ENCODE measurements around the gene ANGPTL8. TPM values are rescaled to one million over a fixed set of nuclear protein-coding genes. Genes with fewer than 3 reads are reported as not detected.

ANGPTL8 gene
- total RNA-seq, 1 donor from 2014 or later = not detected

- DNase-seq (ENCODE audit: low spot score, unreplicated experiment) = no peak
- TF ChIP-seq, protein P1, sequence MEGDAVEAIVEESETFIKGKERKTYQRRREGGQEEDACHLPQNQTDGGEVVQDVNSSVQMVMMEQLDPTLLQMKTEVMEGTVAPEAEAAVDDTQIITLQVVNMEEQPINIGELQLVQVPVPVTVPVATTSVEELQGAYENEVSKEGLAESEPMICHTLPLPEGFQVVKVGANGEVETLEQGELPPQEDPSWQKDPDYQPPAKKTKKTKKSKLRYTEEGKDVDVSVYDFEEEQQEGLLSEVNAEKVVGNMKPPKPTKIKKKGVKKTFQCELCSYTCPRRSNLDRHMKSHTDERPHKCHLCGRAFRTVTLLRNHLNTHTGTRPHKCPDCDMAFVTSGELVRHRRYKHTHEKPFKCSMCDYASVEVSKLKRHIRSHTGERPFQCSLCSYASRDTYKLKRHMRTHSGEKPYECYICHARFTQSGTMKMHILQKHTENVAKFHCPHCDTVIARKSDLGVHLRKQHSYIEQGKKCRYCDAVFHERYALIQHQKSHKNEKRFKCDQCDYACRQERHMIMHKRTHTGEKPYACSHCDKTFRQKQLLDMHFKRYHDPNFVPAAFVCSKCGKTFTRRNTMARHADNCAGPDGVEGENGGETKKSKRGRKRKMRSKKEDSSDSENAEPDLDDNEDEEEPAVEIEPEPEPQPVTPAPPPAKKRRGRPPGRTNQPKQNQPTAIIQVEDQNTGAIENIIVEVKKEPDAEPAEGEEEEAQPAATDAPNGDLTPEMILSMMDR (IDR thresholded peaks at IDR 0.05; ENCODE audit: unreplicated experiment) = no peak
- no peak overlapping the region for H3K4me3 Mint-ChIP-seq (ENCODE audit: low read depth)
- H3K4me1 Mint-ChIP-seq (ENCODE audit: low read depth) = no peaks in the 10 kb centered on the region
- H3K27me3 Mint-ChIP-seq = no peaks in the 10 kb centered on the region
- peaks cover 4% of the 10 kb centered on the region for H3K36me3 Mint-ChIP-seq (ENCODE audit: insufficient read depth)
- no peaks in the 10 kb centered on the region for H3K9me3 Mint-ChIP-seq (ENCODE audit: low read depth)
- H3K27ac Mint-ChIP-seq = no peak overlapping the region
Observed at GRCh38 chr19:11209839-11210655, 29.4 kb upstream of the ANGPTL8 start.

GRCh38 chr19:11210656-11210928, 28.8 kb upstream of the ANGPTL8 start:
- no peaks in the 10 kb centered on the region for H3K9me3 Mint-ChIP-seq (ENCODE audit: low read depth)
- no peaks in the 10 kb centered on the region for H3K27me3 Mint-ChIP-seq
- TF ChIP-seq, protein P1 (IDR thresholded peaks at IDR 0.05; ENCODE audit: unreplicated experiment) = no peak
- H3K27ac Mint-ChIP-seq = no peak overlapping the region
- peaks cover 8% of the 10 kb centered on the region for H3K36me3 Mint-ChIP-seq (ENCODE audit: insufficient read depth)
- no peaks in the 10 kb centered on the region for H3K4me1 Mint-ChIP-seq (ENCODE audit: low read depth)
- DNase-seq (ENCODE audit: low spot score, unreplicated experiment) = no peak
- H3K4me3 Mint-ChIP-seq (ENCODE audit: low read depth) = no peak overlapping the region

DNA sequence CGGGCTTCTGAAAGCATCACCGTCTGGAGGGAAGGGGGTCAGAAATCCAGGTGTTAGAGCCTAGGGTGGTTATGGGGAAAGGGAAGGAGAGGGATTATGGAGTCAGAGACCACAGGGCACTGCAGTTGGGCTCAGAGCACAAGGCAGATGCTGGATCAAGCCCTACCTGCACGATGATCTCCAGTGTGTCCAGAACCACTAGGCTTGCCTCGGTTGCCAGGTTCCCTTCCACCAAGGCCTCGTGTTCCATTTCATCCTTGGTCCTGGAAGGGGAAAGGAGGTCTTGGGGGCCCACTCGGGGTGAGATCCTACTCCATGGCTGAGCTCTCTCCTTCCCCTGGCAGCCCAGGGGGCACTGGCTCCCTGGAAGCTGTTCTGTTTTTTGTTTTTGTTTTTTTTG, 25.0 kb upstream of the ANGPTL8 start:
- H3K27ac Mint-ChIP-seq = no peak overlapping the region
- TF ChIP-seq, protein P1 (IDR thresholded peaks at IDR 0.05; ENCODE audit: unreplicated experiment) = no peak
- no peaks in the 10 kb centered on the region for H3K4me1 Mint-ChIP-seq (ENCODE audit: low read depth)
- H3K27me3 Mint-ChIP-seq = no peaks in the 10 kb centered on the region
- H3K36me3 Mint-ChIP-seq (ENCODE audit: insufficient read depth) = peaks cover 10% of the 10 kb centered on the region
- H3K4me3 Mint-ChIP-seq (ENCODE audit: low read depth) = no peak overlapping the region
- H3K9me3 Mint-ChIP-seq (ENCODE audit: low read depth) = no peaks in the 10 kb centered on the region
- DNase-seq (ENCODE audit: low spot score, unreplicated experiment) = no peak

DNA sequence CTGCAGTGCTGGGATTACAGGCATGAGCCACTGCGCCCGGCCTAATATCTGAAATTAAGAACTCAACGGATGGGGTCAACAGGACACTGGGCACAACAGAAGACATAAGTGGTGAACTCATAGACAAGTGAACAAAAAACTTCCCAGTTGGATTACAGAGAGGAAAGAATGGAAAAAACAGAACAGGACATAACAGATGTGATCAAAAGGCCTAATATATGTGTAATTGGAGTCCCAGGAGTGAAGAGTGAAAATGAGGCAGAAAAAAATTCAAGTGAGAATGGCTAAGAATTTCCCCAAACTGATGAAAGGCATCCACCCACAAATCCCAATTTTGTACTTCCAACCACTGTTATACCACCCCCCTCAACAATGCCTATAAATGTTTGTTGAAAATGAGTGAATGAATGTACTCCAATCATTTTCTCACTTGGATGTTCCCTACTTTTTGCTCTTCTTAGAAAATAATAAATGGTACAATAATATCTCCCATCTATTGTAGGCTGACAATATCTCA, 18.3 kb upstream of the ANGPTL8 start:
- no peak for DNase-seq (ENCODE audit: low spot score, unreplicated experiment)
- TF ChIP-seq, protein P1 (IDR thresholded peaks at IDR 0.05; ENCODE audit: unreplicated experiment) = no peak
- H3K36me3 Mint-ChIP-seq (ENCODE audit: insufficient read depth) = peaks cover 31% of the 10 kb centered on the region
- H3K4me1 Mint-ChIP-seq (ENCODE audit: low read depth) = no peaks in the 10 kb centered on the region
- H3K9me3 Mint-ChIP-seq (ENCODE audit: low read depth) = peaks cover 19% of the 10 kb centered on the region
- H3K27ac Mint-ChIP-seq = no peak overlapping the region
- no peak overlapping the region for H3K4me3 Mint-ChIP-seq (ENCODE audit: low read depth)
- H3K27me3 Mint-ChIP-seq = no peaks in the 10 kb centered on the region

DNA sequence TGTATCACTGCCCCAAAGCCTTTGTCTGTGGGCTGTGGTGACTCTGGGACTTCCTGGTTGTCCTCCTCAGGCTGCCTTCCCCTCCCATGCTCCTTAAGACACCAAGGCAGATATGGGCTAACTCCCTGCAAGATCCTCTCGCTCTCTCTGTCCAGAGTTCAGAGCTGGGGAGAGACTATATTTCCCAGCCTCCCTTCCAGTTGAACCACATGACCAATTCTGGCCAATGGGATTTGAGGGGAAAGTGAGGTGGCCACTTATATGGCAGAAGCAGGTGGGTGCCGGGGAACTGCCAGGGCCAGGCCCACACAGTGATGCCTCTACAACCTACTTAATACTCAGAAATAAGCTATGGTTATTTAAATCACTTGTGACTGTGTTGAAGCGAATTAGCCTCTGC, 16.2 kb upstream of the ANGPTL8 start:
- Mint-ChIP-seq H3K4me1 (ENCODE audit: low read depth) (no peaks in the 10 kb centered on the region), H3K27me3 (no peaks in the 10 kb centered on the region), H3K36me3 (ENCODE audit: insufficient read depth) (peaks cover 32% of the 10 kb centered on the region), H3K4me3 (ENCODE audit: low read depth) (no peak overlapping the region), H3K27ac (no peak overlapping the region), H3K9me3 (ENCODE audit: low read depth) (peaks cover 19% of the 10 kb centered on the region)
- DNase-seq (ENCODE audit: low spot score, unreplicated experiment) = no peak
- TF ChIP-seq, protein P1 (IDR thresholded peaks at IDR 0.05; ENCODE audit: unreplicated experiment) = no peak

Measured in progenitor cell of endocrine pancreas (in vitro differentiated cells).